K562 (cell line): ENCODE results near the gene FAM120B. TPM values are rescaled to one million over a fixed set of nuclear protein-coding genes. Genes with fewer than 3 reads are reported as not detected.

Source experiments
- ATAC-seq: fragments of 200-7000 bp; cut with Tn5 transposase; 3 replicates; pipeline ENCODE4 v1.9.1; 2020; ENCODE audit warnings: moderate library complexity
- BruUV-seq: library from RNA; stranded (reverse); fragments of 400-500 nt; replicated peaks from 2 replicates; lab custom pipeline; 2021; lab: Mats Ljungman, UMichigan
- CTCF ChIA-PET: fragments of 300-600 bp; formaldehyde crosslinking; extraction: SDS; loops from one replicate; lab custom pipeline; 2021; ENCODE audit warnings: low intra/inter-chr PET ratio; lab: Yijun Ruan, JAX
- POLR2A ChIA-PET: fragments of 300-600, 350-650 bp; sonication (Branson Sonifier 250); formaldehyde crosslinking; extraction: SDS; loops from one replicate; lab custom pipeline; 2021; ENCODE audit warnings: antibody characterized with exemption, inconsistent platforms; lab: Yijun Ruan, JAX
- DNase-seq, 4 experiments: peaks; one replicate each; pipeline versions ENCODE4 v3.0.0 to v3.0.0-alpha.2; 2011 to 2018; ENCODE audit warnings: low spot score in 3 of 4, mixed read lengths in 3 of 4; ENCODE audit errors: extremely low read depth in 1 of 4
- FAIRE-seq: peaks from 2 replicates; lab custom pipeline; 2011; peaks lifted over from hg19 to GRCh38; lab: Jason Lieb, UNC
- H2AFZ ChIP-seq: 2 replicates; pipeline ENCODE4 v1.6.0; 2011; ENCODE audit warnings: low read depth, low read length, control low read depth, inconsistent platforms
- H3K27ac ChIP-seq: fragments of 200-600 bp; 3 replicates; pipeline ENCODE4 v1.8.0; 2011; ENCODE audit warnings: low read depth, mild to moderate bottlenecking, control low read depth, inconsistent platforms, low read length, moderate library complexity, mixed read lengths; ENCODE audit errors: extremely low read depth
- H3K27me3 ChIP-seq, 2 experiments: fragments of 300-600 bp in 1 of 2; 2 replicates in 1 of 2; 3 replicates in 1 of 2; pipeline versions ENCODE4 v1.6.0 to v1.8.0; 2011; ENCODE audit warnings: inconsistent platforms in 2 of 2, low read length in 2 of 2, mild to moderate bottlenecking in 1 of 2, mixed read lengths in 1 of 2, moderate library complexity in 1 of 2; ENCODE audit not compliant: control insufficient read depth in 2 of 2, insufficient read depth in 2 of 2
- H3K36me3 ChIP-seq: fragments of 300-600 bp; 3 replicates; pipeline ENCODE4 v1.8.0; 2011; ENCODE audit warnings: mild to moderate bottlenecking, low read length, inconsistent platforms; ENCODE audit not compliant: control insufficient read depth, insufficient read depth
- H3K4me1 ChIP-seq, 2 experiments: fragments of 200-600 bp in 1 of 2; replicated peaks in 1 of 2; 2 replicates in 1 of 2; 3 replicates in 1 of 2; pipeline versions ENCODE4 v1.5.1 to v1.8.0; 2011; ENCODE audit warnings: inconsistent platforms in 2 of 2, low read length in 2 of 2, mild to moderate bottlenecking in 1 of 2, mixed read lengths in 1 of 2, moderate library complexity in 1 of 2; ENCODE audit not compliant: control insufficient read depth in 2 of 2, insufficient read depth in 2 of 2
- H3K4me2 ChIP-seq: 2 replicates; pipeline ENCODE4 v1.6.1; 2011; ENCODE audit warnings: low read length, control low read depth, inconsistent platforms, mixed read lengths; ENCODE audit not compliant: insufficient read depth
- H3K4me3 ChIP-seq: fragments of 200-600 bp; sonication (generic), shearing (Covaris generic); 2 replicates; pipeline ENCODE4 v1.5.1; 2016; ENCODE audit warnings: control low read depth, inconsistent platforms
- H3K79me2 ChIP-seq: fragments of 200-600 bp; 3 replicates; pipeline ENCODE4 v1.8.0; 2011; ENCODE audit warnings: low read length, inconsistent platforms; ENCODE audit not compliant: control insufficient read depth, insufficient read depth
- H3K9ac ChIP-seq, 2 experiments: 2 replicates each; pipeline versions ENCODE4 v1.6.0 to v1.6.1; 2011; ENCODE audit warnings: low read depth in 2 of 2, low read length in 2 of 2, control low read depth in 1 of 2, inconsistent platforms in 1 of 2, mild to moderate bottlenecking in 1 of 2, mixed read lengths in 1 of 2; ENCODE audit not compliant: insufficient read depth in 1 of 2
- H3K9me1 ChIP-seq: one replicate; pipeline ENCODE4 v1.6.0; 2011; ENCODE audit warnings: inconsistent platforms, mild to moderate bottlenecking, low read length, moderate library complexity; ENCODE audit not compliant: control insufficient read depth, insufficient read depth
- H3K9me3 ChIP-seq: replicated peaks from 2 replicates; pipeline ENCODE4 v1.5.1; 2011; ENCODE audit warnings: low read depth, low read length, inconsistent platforms; ENCODE audit not compliant: control insufficient read depth, insufficient read depth
- H4K20me1 ChIP-seq: replicated peaks from 2 replicates; pipeline ENCODE4 v1.6.1; 2011; ENCODE audit warnings: low read length, inconsistent platforms, mixed read lengths; ENCODE audit not compliant: control insufficient read depth, insufficient read depth
- CBX1 ChIP-seq: sonication (generic); IDR thresholded peaks from 2 replicates; pipeline ENCODE4 v1.6.1; 2016; ENCODE audit warnings: antibody characterized with exemption, low read depth, mild to moderate bottlenecking
- DPF2 ChIP-seq: fragments of 450-650 bp; IDR thresholded peaks from 2 replicates; pipeline ENCODE4 v1.6.1; 2016
- FOXJ3 ChIP-seq: sonication (generic); formaldehyde crosslinking; IDR thresholded peaks from 2 replicates; pipeline ENCODE4 v1.4.0; 2020; ENCODE audit warnings: mild to moderate bottlenecking, missing genetic modification reagents
- HIVEP1 ChIP-seq: fragments of 250-450 bp; sonication (Bioruptor Pico); IDR thresholded peaks from 2 replicates; pipeline ENCODE4 v1.4.0; 2020; ENCODE audit warnings: mild to moderate bottlenecking
- IFI16 ChIP-seq: fragments of 250-450 bp; sonication (Bioruptor Pico); IDR thresholded peaks from 2 replicates; pipeline ENCODE4 v2.1.2; 2022; ENCODE audit warnings: mild to moderate bottlenecking, inconsistent platforms
- KAT8 ChIP-seq: fragments of 450-650 bp; IDR thresholded peaks from 2 replicates; pipeline ENCODE4 v1.6.1; 2016; ENCODE audit warnings: low read depth, mild to moderate bottlenecking
- MAZ ChIP-seq, 2 experiments: fragments of 450-650 bp in 1 of 2; sonication (generic) in 1 of 2; formaldehyde crosslinking; IDR thresholded peaks in 1 of 2; conservative IDR thresholded peaks in 1 of 2; 2 replicates each; pipeline versions ENCODE4 v1.4.0 to v1.5.0; 2020; ENCODE audit warnings: mild to moderate bottlenecking in 1 of 2, missing genetic modification reagents in 1 of 2
- MCM5 ChIP-seq: fragments of 450-650 bp; IDR thresholded peaks from 2 replicates; pipeline ENCODE4 v1.6.1; 2016; ENCODE audit warnings: low read depth
- MXI1 ChIP-seq: IDR thresholded peaks from 2 replicates; pipeline ENCODE4 v1.6.1; 2011; ENCODE audit warnings: low read depth, mild to moderate bottlenecking, improper control_type of control experiment, low read length
- NFIX ChIP-seq: fragments of 250-450 bp; sonication (Bioruptor Pico); IDR thresholded peaks from 2 replicates; pipeline ENCODE4 v1.4.0; 2020; ENCODE audit warnings: low read depth, mild to moderate bottlenecking, moderate library complexity
- PML ChIP-seq: IDR thresholded peaks from 2 replicates; pipeline ENCODE4 v1.6.1; 2012; ENCODE audit warnings: low read length, inconsistent platforms
- SRSF7 ChIP-seq: fragments of 200-400 bp; formaldehyde crosslinking; optimal IDR thresholded peaks from 2 replicates; pipeline ENCODE3; 2017; ENCODE audit warnings: mild to moderate bottlenecking, low read depth, low read length
- TSC22D4 ChIP-seq: fragments of 450-650 bp; IDR thresholded peaks from 2 replicates; pipeline ENCODE4 v1.6.1; 2016; ENCODE audit warnings: missing genetic modification characterization, missing biosample characterization, control low read depth
- U2AF1 ChIP-seq: fragments of 200-400 bp; formaldehyde crosslinking; optimal IDR thresholded peaks from 2 replicates; pipeline ENCODE3; 2017; ENCODE audit warnings: mild to moderate bottlenecking, low read depth, low read length, moderate library complexity
- ZNF12 ChIP-seq: sonication (generic); formaldehyde crosslinking; IDR thresholded peaks from 2 replicates; pipeline ENCODE4 v1.4.0; 2020; ENCODE audit warnings: mild to moderate bottlenecking, missing genetic modification reagents
- ZNF347 ChIP-seq: fragments of 450-650 bp; formaldehyde crosslinking; IDR thresholded peaks from 2 replicates; pipeline ENCODE4 v1.4.0; 2020; ENCODE audit warnings: low read depth, mild to moderate bottlenecking, moderate library complexity
- ZNF408 ChIP-seq: fragments of 250-450 bp; sonication (Bioruptor Pico); IDR thresholded peaks from 2 replicates; pipeline ENCODE4 v1.4.0; 2020; ENCODE audit warnings: low read depth, mild to moderate bottlenecking, moderate library complexity
- WGBS: fragments of 100-300 bp; shearing (Covaris generic); methylation state at CpG from one replicate; pipeline ENCODE4 v1.1.6; 2016; ENCODE audit warnings: low coverage, mixed read lengths; ENCODE audit not compliant: insufficient coverage; ENCODE audit errors: missing lambda C conversion rate; 5-methylcytosine and 5-hydroxymethylcytosine counted together
- in situ Hi-C: fragments of 300-500 bp; cut with MboI; formaldehyde crosslinking; loops from 4 replicates; pipeline ENCODE4 v1.15.0; 2018; ENCODE audit warnings: inconsistent platforms, mixed read lengths
- intact Hi-C: fragments of 100-400 bp; cut with micrococcal nuclease; formaldehyde crosslinking; loops from 2 replicates; pipeline ENCODE4 v1.14.2; 2022
- polyA plus RNA-seq, 8 experiments: library from polyadenylated mRNA; depleted of rRNA in 4 of 8; stranded (reverse) in 5 of 8; unstranded in 3 of 8; fragments of >200 nt; fragmentation: Nextera tagmentation in 2 of 8; fragmentation: Illumina TruSeq in 1 of 8; extraction: Ambion mirVana in 2 of 8; extraction: Trizol in 1 of 8; gene quantifications; 2 replicates each; pipeline versions ENCODE4 v1.2.1 to v1.2.3, GENCODE V29; 2011 to 2014; ENCODE audit warnings: inconsistent platforms in 1 of 8, missing spikeins in 1 of 8
- total RNA-seq, 7 experiments: library from RNA; depleted of rRNA in 6 of 7; stranded (reverse); fragments of >200 nt in 6 of 7; fragmentation: Illumina TruSeq in 2 of 7; extraction: Trizol in 2 of 7; gene quantifications; 2 replicates each; pipeline versions ENCODE4 v1.2.1 to v1.2.3, GENCODE V29; 2011 to 2021; ENCODE audit warnings: low replicate concordance in 1 of 7
- TF ChIP-seq, protein P1 (sequence below): fragments of 450-650 bp; IDR thresholded peaks from 2 replicates; pipeline ENCODE4 v1.6.1; 2016; ENCODE audit warnings: borderline replicate concordance
- TF ChIP-seq, protein P2 (sequence below): fragments of 250-450 bp; sonication (Bioruptor Pico); IDR thresholded peaks from 2 replicates; pipeline ENCODE4 v1.9.0; 2021; ENCODE audit warnings: mild to moderate bottlenecking, inconsistent platforms
- TF ChIP-seq, protein P3 (sequence below): fragments of 250-450 bp; sonication (Bioruptor Pico); IDR thresholded peaks from 2 replicates; pipeline ENCODE4 v1.5.0; 2022; ENCODE audit warnings: mild to moderate bottlenecking

The FAM120B gene
- total and polyA plus RNA-seq, 9 of the 15 experiments (the other 6 are each of a cell fraction or from before 2014, with no cell fraction given): 3.5 to 22.6 (median 14.7) TPM

DNA sequence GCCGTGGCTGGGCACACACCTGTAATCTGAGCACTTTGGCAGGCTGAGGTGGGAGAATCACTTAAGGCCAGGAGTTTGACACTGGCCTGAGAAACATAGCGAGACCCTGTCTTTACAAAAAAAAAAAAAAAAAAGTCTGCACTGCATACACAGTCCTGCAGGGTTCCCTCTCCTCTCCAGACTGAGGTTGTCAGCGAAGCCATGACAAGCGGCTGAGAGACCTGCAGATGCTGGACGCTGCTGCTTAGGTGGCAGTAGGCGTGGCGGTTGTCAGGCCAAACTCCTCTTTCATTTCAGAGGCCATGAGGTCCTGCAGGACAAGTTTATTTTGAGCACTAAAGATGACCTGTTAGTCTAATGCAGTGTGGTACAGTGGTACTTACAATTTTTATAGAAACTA lies 86.5 kb downstream of the FAM120B start:
- Histone ChIP-seq H3K4me2 (no peak overlapping the region), H3K4me1 (peaks cover 0 to 4% of the 10 kb centered on the region in 2 experiments; a peak in 1 of 5 replicates), H3K9me1 (no peaks in the 10 kb centered on the region), H2AFZ (no peak overlapping the region), H3K27ac (no peak overlapping the region), H3K9ac (no peak overlapping the region), H3K27me3 (no peaks in the 10 kb centered on the region), H4K20me1 (no peaks in the 10 kb centered on the region), H3K79me2 (no peaks in the 10 kb centered on the region), H3K4me3 (no peak overlapping the region), H3K36me3 (peaks cover 61% of the 10 kb centered on the region), H3K9me3 (no peaks in the 10 kb centered on the region)
- in situ Hi-C loops (no loop called here), intact Hi-C loops (no loop called here)
- ATAC-seq: no peak
- no peak for FAIRE-seq
- 97% methylated on average over 7 of the region's 7 CpGs for WGBS
- no TSS peak for BruUV-seq
- ChIA-PET CTCF (no interaction called here), POLR2A (no interaction called here)
- no peak for DNase-seq
- no peak for TF ChIP-seq MXI1
- TF ChIP-seq NFIX (CRISPR knock-in tag): no peak
- no peak for TF ChIP-seq MCM5
- no peak for TF ChIP-seq IFI16 (CRISPR knock-in tag)
- TF ChIP-seq TSC22D4 (tag): no peak
- TF ChIP-seq PML: no peak
- no peak for TF ChIP-seq ZNF347 (CRISPR knock-in tag)
- no peak for TF ChIP-seq DPF2
- TF ChIP-seq KAT8: no peak
- no peak for TF ChIP-seq MAZ (CRISPR knock-in tag; conservative IDR thresholded peaks at IDR 0.05 in 1 of 2, IDR thresholded peaks at IDR 0.05 in 1 of 2)
- TF ChIP-seq ZNF12: no peak
- TF ChIP-seq SRSF7: no peak
- no peak for TF ChIP-seq CBX1
- TF ChIP-seq, protein P1, sequence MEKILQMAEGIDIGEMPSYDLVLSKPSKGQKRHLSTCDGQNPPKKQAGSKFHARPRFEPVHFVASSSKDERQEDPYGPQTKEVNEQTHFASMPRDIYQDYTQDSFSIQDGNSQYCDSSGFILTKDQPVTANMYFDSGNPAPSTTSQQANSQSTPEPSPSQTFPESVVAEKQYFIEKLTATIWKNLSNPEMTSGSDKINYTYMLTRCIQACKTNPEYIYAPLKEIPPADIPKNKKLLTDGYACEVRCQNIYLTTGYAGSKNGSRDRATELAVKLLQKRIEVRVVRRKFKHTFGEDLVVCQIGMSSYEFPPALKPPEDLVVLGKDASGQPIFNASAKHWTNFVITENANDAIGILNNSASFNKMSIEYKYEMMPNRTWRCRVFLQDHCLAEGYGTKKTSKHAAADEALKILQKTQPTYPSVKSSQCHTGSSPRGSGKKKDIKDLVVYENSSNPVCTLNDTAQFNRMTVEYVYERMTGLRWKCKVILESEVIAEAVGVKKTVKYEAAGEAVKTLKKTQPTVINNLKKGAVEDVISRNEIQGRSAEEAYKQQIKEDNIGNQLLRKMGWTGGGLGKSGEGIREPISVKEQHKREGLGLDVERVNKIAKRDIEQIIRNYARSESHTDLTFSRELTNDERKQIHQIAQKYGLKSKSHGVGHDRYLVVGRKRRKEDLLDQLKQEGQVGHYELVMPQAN: no peak
- no peak for TF ChIP-seq ZNF408 (CRISPR knock-in tag)
- TF ChIP-seq HIVEP1 (CRISPR knock-in tag): no peak
- TF ChIP-seq, protein P2, sequence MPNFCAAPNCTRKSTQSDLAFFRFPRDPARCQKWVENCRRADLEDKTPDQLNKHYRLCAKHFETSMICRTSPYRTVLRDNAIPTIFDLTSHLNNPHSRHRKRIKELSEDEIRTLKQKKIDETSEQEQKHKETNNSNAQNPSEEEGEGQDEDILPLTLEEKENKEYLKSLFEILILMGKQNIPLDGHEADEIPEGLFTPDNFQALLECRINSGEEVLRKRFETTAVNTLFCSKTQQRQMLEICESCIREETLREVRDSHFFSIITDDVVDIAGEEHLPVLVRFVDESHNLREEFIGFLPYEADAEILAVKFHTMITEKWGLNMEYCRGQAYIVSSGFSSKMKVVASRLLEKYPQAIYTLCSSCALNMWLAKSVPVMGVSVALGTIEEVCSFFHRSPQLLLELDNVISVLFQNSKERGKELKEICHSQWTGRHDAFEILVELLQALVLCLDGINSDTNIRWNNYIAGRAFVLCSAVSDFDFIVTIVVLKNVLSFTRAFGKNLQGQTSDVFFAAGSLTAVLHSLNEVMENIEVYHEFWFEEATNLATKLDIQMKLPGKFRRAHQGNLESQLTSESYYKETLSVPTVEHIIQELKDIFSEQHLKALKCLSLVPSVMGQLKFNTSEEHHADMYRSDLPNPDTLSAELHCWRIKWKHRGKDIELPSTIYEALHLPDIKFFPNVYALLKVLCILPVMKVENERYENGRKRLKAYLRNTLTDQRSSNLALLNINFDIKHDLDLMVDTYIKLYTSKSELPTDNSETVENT (CRISPR knock-in tag): no peak
- no peak for TF ChIP-seq FOXJ3 (CRISPR knock-in tag)
- no peak for TF ChIP-seq U2AF1
- TF ChIP-seq, protein P3, sequence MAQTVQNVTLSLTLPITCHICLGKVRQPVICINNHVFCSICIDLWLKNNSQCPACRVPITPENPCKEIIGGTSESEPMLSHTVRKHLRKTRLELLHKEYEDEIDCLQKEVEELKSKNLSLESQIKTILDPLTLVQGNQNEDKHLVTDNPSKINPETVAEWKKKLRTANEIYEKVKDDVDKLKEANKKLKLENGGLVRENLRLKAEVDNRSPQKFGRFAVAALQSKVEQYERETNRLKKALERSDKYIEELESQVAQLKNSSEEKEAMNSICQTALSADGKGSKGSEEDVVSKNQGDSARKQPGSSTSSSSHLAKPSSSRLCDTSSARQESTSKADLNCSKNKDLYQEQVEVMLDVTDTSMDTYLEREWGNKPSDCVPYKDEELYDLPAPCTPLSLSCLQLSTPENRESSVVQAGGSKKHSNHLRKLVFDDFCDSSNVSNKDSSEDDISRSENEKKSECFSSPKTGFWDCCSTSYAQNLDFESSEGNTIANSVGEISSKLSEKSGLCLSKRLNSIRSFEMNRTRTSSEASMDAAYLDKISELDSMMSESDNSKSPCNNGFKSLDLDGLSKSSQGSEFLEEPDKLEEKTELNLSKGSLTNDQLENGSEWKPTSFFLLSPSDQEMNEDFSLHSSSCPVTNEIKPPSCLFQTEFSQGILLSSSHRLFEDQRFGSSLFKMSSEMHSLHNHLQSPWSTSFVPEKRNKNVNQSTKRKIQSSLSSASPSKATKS (CRISPR knock-in tag): no peak
